Trophoblast cell (in vitro differentiated cells and primary cell): ENCODE measurements around the gene KRT79.

Source experiments
- DNase-seq, 2 donors: peaks; one replicate each; pipeline ENCODE4 v3.0.0-alpha.2; 2016
- H2AFZ ChIP-seq: 2 replicates; pipeline ENCODE4 v1.6.1; 2013; ENCODE audit warnings: low read length, moderate library complexity, mild to moderate bottlenecking; ENCODE audit not compliant: insufficient read depth, poor library complexity
- H2AK5ac ChIP-seq: 2 replicates; pipeline ENCODE4 v1.6.1; 2013; ENCODE audit warnings: mild to moderate bottlenecking, low read length
- H2BK120ac ChIP-seq: 2 replicates; pipeline ENCODE4 v1.6.1; 2013; ENCODE audit warnings: low read length, mild to moderate bottlenecking, moderate library complexity; ENCODE audit not compliant: insufficient read depth, poor library complexity
- H2BK12ac ChIP-seq: 2 replicates; pipeline ENCODE4 v1.6.1; 2013; ENCODE audit warnings: mild to moderate bottlenecking, low read length, moderate library complexity
- H2BK5ac ChIP-seq: 2 replicates; pipeline ENCODE4 v1.6.1; 2013; ENCODE audit warnings: low read length, low read depth, moderate library complexity, mild to moderate bottlenecking; ENCODE audit not compliant: poor library complexity
- H3K14ac ChIP-seq: 2 replicates; pipeline ENCODE4 v1.6.1; 2013; ENCODE audit warnings: mild to moderate bottlenecking, low read length
- H3K18ac ChIP-seq: 2 replicates; pipeline ENCODE4 v1.6.1; 2013; ENCODE audit warnings: mild to moderate bottlenecking, low read length
- H3K23ac ChIP-seq: 2 replicates; pipeline ENCODE4 v1.6.1; 2013; ENCODE audit warnings: low read length
- H3K27ac ChIP-seq: 2 replicates; pipeline ENCODE4 v1.5.1; 2013; ENCODE audit warnings: low read depth, mild to moderate bottlenecking, inconsistent platforms, low read length, moderate library complexity
- H3K27me3 ChIP-seq: 2 replicates; pipeline ENCODE4 v1.6.1; 2013; ENCODE audit warnings: inconsistent platforms, mild to moderate bottlenecking, low read length, moderate library complexity; ENCODE audit not compliant: insufficient read depth
- H3K36me3 ChIP-seq, 2 experiments: 1 replicate in 1 of 2; 2 replicates in 1 of 2; pipeline ENCODE4 v1.6.1; 2013; ENCODE audit warnings: low read length in 2 of 2, mild to moderate bottlenecking in 2 of 2, moderate library complexity in 1 of 2; ENCODE audit not compliant: insufficient read depth in 2 of 2, control insufficient read depth in 1 of 2
- H3K4ac ChIP-seq: 2 replicates; pipeline ENCODE4 v1.6.1; 2013; ENCODE audit warnings: low read depth, mild to moderate bottlenecking, low read length, moderate library complexity
- H3K4me1 ChIP-seq, 2 experiments: 1 replicate in 1 of 2; 2 replicates in 1 of 2; pipeline ENCODE4 v1.6.1; 2013; ENCODE audit warnings: low read length in 2 of 2, mild to moderate bottlenecking in 2 of 2, moderate library complexity in 1 of 2; ENCODE audit not compliant: insufficient read depth in 2 of 2, control insufficient read depth in 1 of 2
- H3K4me2 ChIP-seq: 2 replicates; pipeline ENCODE4 v1.6.1; 2013; ENCODE audit warnings: inconsistent platforms, mild to moderate bottlenecking, low read length, moderate library complexity
- H3K4me3 ChIP-seq: 2 replicates; pipeline ENCODE4 v1.5.1; 2013; ENCODE audit warnings: mild to moderate bottlenecking, low read depth, low read length, inconsistent platforms
- H3K79me1 ChIP-seq: one replicate; pipeline ENCODE4 v1.6.1; 2013; ENCODE audit warnings: low read length
- H3K79me2 ChIP-seq: 2 replicates; pipeline ENCODE4 v1.6.1; 2013; ENCODE audit warnings: low read length, mild to moderate bottlenecking; ENCODE audit not compliant: control insufficient read depth, insufficient read depth, poor library complexity
- H3K9ac ChIP-seq: 2 replicates; pipeline ENCODE4 v1.6.1; 2013; ENCODE audit warnings: mild to moderate bottlenecking, low read length
- H3K9me3 ChIP-seq: 2 replicates; pipeline ENCODE4 v1.6.1; 2013; ENCODE audit warnings: low read depth, mild to moderate bottlenecking, control low read depth, inconsistent platforms, low read length; ENCODE audit not compliant: insufficient read depth
- H4K12ac ChIP-seq: 2 replicates; pipeline ENCODE4 v1.6.1; 2013; ENCODE audit warnings: low read depth, mild to moderate bottlenecking, low read length, moderate library complexity
- H4K8ac ChIP-seq: 2 replicates; pipeline ENCODE4 v1.6.1; 2013; ENCODE audit warnings: low read depth, mild to moderate bottlenecking, low read length, moderate library complexity
- H4K91ac ChIP-seq: one replicate; pipeline ENCODE4 v1.6.1; 2013; ENCODE audit warnings: low read depth, mild to moderate bottlenecking, low read length, moderate library complexity
- WGBS: extraction: QIAGEN DNeasy Blood & Tissue Kit; methylation state at CpG from one replicate; pipeline ENCODE4 v1.1.7; 2013; ENCODE audit warnings: missing lambda C conversion rate; ENCODE audit not compliant: insufficient read length, insufficient coverage; ENCODE audit errors: extremely low coverage; 5-methylcytosine and 5-hydroxymethylcytosine counted together

Gene KRT79

GRCh38 chr12:52877242-52877641 lies 43.1 kb upstream of the KRT79 start:
- peaks cover 2% of the 10 kb centered on the region for H3K79me2 ChIP-seq
- no peaks in the 10 kb centered on the region for H3K36me3 ChIP-seq
- H3K4me1 ChIP-seq, result peaks cover 22 to 31% of the 10 kb centered on the region in 2 experiments
- no peak overlapping the region for H2BK120ac ChIP-seq
- no peak overlapping the region for H4K12ac ChIP-seq
- no peak overlapping the region for H3K27ac ChIP-seq
- no peak overlapping the region for H2AFZ ChIP-seq
- no peak overlapping the region for H3K4me2 ChIP-seq
- no peak overlapping the region for H3K4ac ChIP-seq
- no peak overlapping the region for H2BK12ac ChIP-seq
- H3K14ac ChIP-seq, result no peak overlapping the region
- H3K23ac ChIP-seq, result no peak overlapping the region
- H2BK5ac ChIP-seq, result no peak overlapping the region
- no peak overlapping the region for H3K18ac ChIP-seq
- H4K91ac ChIP-seq, result peak overlapping the region; percentile 36
- no peak overlapping the region for H4K8ac ChIP-seq
- WGBS, result no CpG with 5 or more reads among the region's 3 CpGs
- no peaks in the 10 kb centered on the region for H3K9me3 ChIP-seq
- peak; percentile 53 to 77 for DNase-seq
- H3K9ac ChIP-seq, result no peak overlapping the region
- H3K4me3 ChIP-seq, result no peak overlapping the region
- no peak overlapping the region for H2AK5ac ChIP-seq
- H3K79me1 ChIP-seq, result peaks cover 21% of the 10 kb centered on the region
- H3K27me3 ChIP-seq, result no peaks in the 10 kb centered on the region

- peaks cover 2% of the 10 kb centered on the region for H3K79me2 ChIP-seq
- no peak overlapping the region for H2AFZ ChIP-seq
- H2BK12ac ChIP-seq, result no peak overlapping the region
- H4K91ac ChIP-seq, result no peak overlapping the region
- no peak overlapping the region for H3K9ac ChIP-seq
- H2AK5ac ChIP-seq, result no peak overlapping the region
- H3K18ac ChIP-seq, result no peak overlapping the region
- no peak overlapping the region for H4K12ac ChIP-seq
- H3K4me3 ChIP-seq, result peak overlapping the region; percentile 26
- no peaks in the 10 kb centered on the region for H3K36me3 ChIP-seq
- peaks cover 29% of the 10 kb centered on the region for H3K79me1 ChIP-seq
- no peaks in the 10 kb centered on the region for H3K27me3 ChIP-seq
- no peak overlapping the region for H3K4me2 ChIP-seq
- H3K4ac ChIP-seq, result no peak overlapping the region
- no peak overlapping the region for H3K27ac ChIP-seq
- no peaks in the 10 kb centered on the region for H3K9me3 ChIP-seq
- H2BK120ac ChIP-seq, result no peak overlapping the region
- no peak overlapping the region for H2BK5ac ChIP-seq
- peaks cover 31 to 40% of the 10 kb centered on the region in 2 experiments for H3K4me1 ChIP-seq
- DNase-seq, result peak in 1 of 2 donors; percentile 3
- H3K14ac ChIP-seq, result no peak overlapping the region
- H3K23ac ChIP-seq, result peak overlapping the region; percentile 55
- no CpG with 5 or more reads among the region's 7 CpGs for WGBS
- no peak overlapping the region for H4K8ac ChIP-seq
Measured at GRCh38 chr12:52876372-52876771, 42.3 kb upstream of the KRT79 start.

GRCh38 chr12:52874573-52875435 lies 40.7 kb upstream of the KRT79 start:
- H3K18ac ChIP-seq, result peak overlapping the region; percentile 33
- H4K8ac ChIP-seq, result peak overlapping the region; percentile 44
- peak overlapping the region; percentile 45 for H2BK5ac ChIP-seq
- peak overlapping the region; percentile 17 for H3K4ac ChIP-seq
- peak overlapping the region; percentile 34 for H2AK5ac ChIP-seq
- H2BK120ac ChIP-seq, result peak overlapping the region; percentile 6
- H3K27me3 ChIP-seq, result no peaks in the 10 kb centered on the region
- DNase-seq, result peak in 1 of 2 donors; percentile 1
- no peak overlapping the region for H2AFZ ChIP-seq
- H3K27ac ChIP-seq, result peak overlapping the region; percentile 6
- no peak overlapping the region for H3K4me3 ChIP-seq
- H3K79me2 ChIP-seq, result peaks cover 4% of the 10 kb centered on the region
- peaks cover 1% of the 10 kb centered on the region for H3K9me3 ChIP-seq
- WGBS, result no CpG with 5 or more reads among the region's 10 CpGs
- H4K91ac ChIP-seq, result peak overlapping the region; percentile 41
- H3K36me3 ChIP-seq, result no peaks in the 10 kb centered on the region
- H2BK12ac ChIP-seq, result peak overlapping the region; percentile 37
- peaks cover 45 to 54% of the 10 kb centered on the region in 2 experiments for H3K4me1 ChIP-seq
- H3K4me2 ChIP-seq, result peak overlapping the region; percentile 54
- no peak overlapping the region for H3K9ac ChIP-seq
- no peak overlapping the region for H3K23ac ChIP-seq
- no peak overlapping the region for H4K12ac ChIP-seq
- H3K79me1 ChIP-seq, result peaks cover 40% of the 10 kb centered on the region
- H3K14ac ChIP-seq, result peak overlapping the region; percentile 9

GRCh38 chr12:52873832-52874572 lies 39.9 kb upstream of the KRT79 start:
- Histone ChIP-seq H3K18ac (peak overlapping the region; percentile 63), H2AK5ac (peak overlapping the region; percentile 81), H3K9ac (no peak overlapping the region), H3K36me3 (no peaks in the 10 kb centered on the region), H2BK5ac (peak overlapping the region; percentile 54), H4K12ac (no peak overlapping the region), H3K4me2 (peak overlapping the region; percentile 54), H3K79me1 (peaks cover 40% of the 10 kb centered on the region), H3K4ac (peak overlapping the region; percentile 57), H2BK12ac (peak overlapping the region; percentile 69), H3K27ac (peak overlapping the region; percentile 50), H4K91ac (peak overlapping the region; percentile 95), H2BK120ac (peak overlapping the region; percentile 87), H3K9me3 (peaks cover 1% of the 10 kb centered on the region), H3K4me1 (peaks cover 44 to 50% of the 10 kb centered on the region in 2 experiments), H3K79me2 (peaks cover 4% of the 10 kb centered on the region), H2AFZ (peak overlapping the region; percentile 56), H3K4me3 (no peak overlapping the region), H3K23ac (no peak overlapping the region), H3K27me3 (no peaks in the 10 kb centered on the region), H3K14ac (peak overlapping the region; percentile 57), H4K8ac (peak overlapping the region; percentile 66)
- peak in 1 of 2 donors; percentile 54 for DNase-seq
- no CpG with 5 or more reads among the region's 55 CpGs for WGBS
